Measurements from ENCODE around the gene BCAS1.

BCAS1 gene

GRCh38 chr20:54074511-54074910 is 4.1 kb upstream of the BCAS1 start:
- H3K4me3 ChIP-seq (replicated peaks in 1 of 2; ENCODE audit: low read depth in 2 of 2, low read length in 2 of 2) = no peak overlapping the region
- DNase-seq (ENCODE audit: low read depth in 2 of 2) = no peak
- no peak for TF ChIP-seq CTCF (IDR thresholded peaks at IDR 0.05; ENCODE audit: low read depth, low read length)

GRCh38 chr20:54073288-54073687 is 2.9 kb upstream of the BCAS1 start:
- no peak overlapping the region for H3K4me3 ChIP-seq (replicated peaks in 1 of 2; ENCODE audit: low read depth in 2 of 2, low read length in 2 of 2)
- no peak for TF ChIP-seq CTCF (IDR thresholded peaks at IDR 0.05; ENCODE audit: low read depth, low read length)

GRCh38 chr20:54069501-54069971 is 858 bp downstream of the BCAS1 start:
- no peak for DNase-seq (ENCODE audit: low read depth in 2 of 2)
- no peak overlapping the region for H3K4me3 ChIP-seq (replicated peaks in 1 of 2; ENCODE audit: low read depth in 2 of 2, low read length in 2 of 2)
- TF ChIP-seq CTCF (IDR thresholded peaks at IDR 0.05; ENCODE audit: low read depth, low read length) = no peak

More at GRCh38 chr20:54073288-54073687, 2.9 kb upstream of the BCAS1 start:
- no peak for DNase-seq (ENCODE audit: low read depth in 2 of 2)

- TF ChIP-seq CTCF (IDR thresholded peaks at IDR 0.05; ENCODE audit: low read depth, low read length) = no peak
- H3K4me3 ChIP-seq (replicated peaks in 1 of 2; ENCODE audit: low read depth in 2 of 2, low read length in 2 of 2) = no peak overlapping the region
- DNase-seq (ENCODE audit: low read depth in 2 of 2) = no peak
Measured at GRCh38 chr20:54068966-54069365, 1.4 kb downstream of the BCAS1 start.

GRCh38 chr20:54068495-54068894 is 1.9 kb downstream of the BCAS1 start:
- no peak for DNase-seq (ENCODE audit: low read depth in 2 of 2)
- no peak for TF ChIP-seq CTCF (IDR thresholded peaks at IDR 0.05; ENCODE audit: low read depth, low read length)
- H3K4me3 ChIP-seq (replicated peaks in 1 of 2; ENCODE audit: low read depth in 2 of 2, low read length in 2 of 2) = no peak overlapping the region

- H3K4me3 ChIP-seq (replicated peaks in 1 of 2; ENCODE audit: low read depth in 2 of 2, low read length in 2 of 2) = no peak overlapping the region
- no peak for TF ChIP-seq CTCF (IDR thresholded peaks at IDR 0.05; ENCODE audit: low read depth, low read length)
- peak; percentile 29 to 35 for DNase-seq (ENCODE audit: low read depth in 2 of 2)
Measured at GRCh38 chr20:54067606-54068174, 2.7 kb downstream of the BCAS1 start.

GRCh38 chr20:54065601-54066038 is 4.8 kb downstream of the BCAS1 start:
- TF ChIP-seq CTCF (IDR thresholded peaks at IDR 0.05; ENCODE audit: low read depth, low read length) = no peak
- DNase-seq (ENCODE audit: low read depth in 2 of 2) = no peak
- no peak overlapping the region for H3K4me3 ChIP-seq (replicated peaks in 1 of 2; ENCODE audit: low read depth in 2 of 2, low read length in 2 of 2)

Measured in cardiac fibroblast (primary cell).